HG03039 (cell line): ENCODE results near the gene CORO1A.
"Not testable (repeated sequence)": the region's sequence is repeated elsewhere in the genome, so short reads cannot be mapped to it uniquely, and the experiment has no call there.

ENCODE experiments used
- ATAC-seq: cut with Tn5 transposase; IDR thresholded peaks from one replicate; pipeline ENCODE4 v1.9.1; 2021; ENCODE audit warnings: mild to moderate bottlenecking, moderate library complexity; ENCODE audit not compliant: unreplicated experiment

CORO1A gene

DNA sequence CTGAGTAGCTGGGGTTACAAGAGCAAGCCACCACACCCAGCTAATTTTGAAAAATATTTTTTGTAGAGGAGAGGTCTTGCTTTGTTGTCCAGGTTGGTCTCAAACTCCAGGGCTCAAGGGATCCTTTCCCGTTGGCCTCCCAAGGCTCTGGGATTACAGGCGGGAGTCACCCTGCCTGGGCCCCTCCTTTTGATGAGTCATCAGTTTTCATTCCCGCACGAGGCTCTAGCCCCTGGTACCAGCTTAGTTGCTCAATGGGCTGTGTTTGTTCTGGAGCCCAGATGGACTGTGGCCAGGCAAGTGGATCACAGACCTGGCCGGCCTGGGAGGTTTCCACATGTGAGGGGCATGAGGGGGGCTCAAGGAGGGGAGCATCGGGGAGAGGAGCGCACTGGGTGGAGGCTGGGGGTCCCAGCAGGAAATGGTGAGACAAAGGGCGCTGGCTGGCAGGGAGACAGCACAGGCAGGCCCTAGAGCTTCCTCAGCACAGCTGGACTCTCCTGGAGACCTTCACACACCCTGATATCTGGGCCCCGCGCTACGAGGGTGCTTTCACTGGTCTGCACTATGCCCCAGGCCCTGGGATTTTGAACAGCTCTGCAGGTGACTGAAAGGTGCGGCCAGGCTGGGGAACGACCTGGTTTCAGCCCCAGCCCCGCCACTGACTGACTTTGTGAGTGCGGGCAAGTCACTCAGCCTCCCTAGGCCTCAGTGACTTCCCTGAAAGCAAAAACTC lies 16.4 kb downstream of the CORO1A start:
- not testable (repeated sequence) for ATAC-seq

DNA sequence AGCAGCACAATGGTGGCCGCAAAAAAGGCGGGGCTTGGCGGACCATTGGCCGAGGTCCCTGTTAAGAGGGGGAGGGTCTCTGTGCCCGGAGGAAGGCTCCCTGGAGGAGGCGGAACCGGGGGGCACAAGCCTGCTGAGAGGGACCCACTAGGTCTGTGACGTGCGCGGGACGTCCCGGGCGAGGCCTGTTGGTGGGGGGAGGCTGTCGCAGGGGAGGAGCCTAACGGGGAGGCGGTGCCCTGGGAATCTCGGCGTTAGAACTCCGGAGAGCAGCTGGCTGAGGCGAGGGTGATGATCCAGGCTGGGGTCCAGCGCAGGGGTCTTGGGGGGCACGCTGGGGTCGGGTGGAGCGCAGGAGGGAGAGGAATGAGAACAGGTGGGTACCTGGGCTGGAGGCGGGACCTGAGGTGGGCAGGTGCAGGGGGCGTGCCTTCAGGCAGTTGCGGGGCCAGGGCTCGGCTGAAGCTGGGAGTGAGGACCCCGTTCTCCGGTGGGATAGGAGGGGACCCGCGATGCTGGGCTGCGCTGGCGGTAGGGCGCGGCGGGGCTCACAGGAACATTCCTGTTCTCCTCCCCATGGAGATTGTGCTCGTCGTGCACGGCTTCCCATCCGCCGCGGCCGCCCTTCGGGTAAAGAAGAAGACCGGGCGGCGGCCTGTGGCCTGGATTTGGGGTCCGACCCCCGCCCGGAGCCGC lies 22.3 kb downstream of the CORO1A start:
- ATAC-seq = not testable (repeated sequence)

DNA sequence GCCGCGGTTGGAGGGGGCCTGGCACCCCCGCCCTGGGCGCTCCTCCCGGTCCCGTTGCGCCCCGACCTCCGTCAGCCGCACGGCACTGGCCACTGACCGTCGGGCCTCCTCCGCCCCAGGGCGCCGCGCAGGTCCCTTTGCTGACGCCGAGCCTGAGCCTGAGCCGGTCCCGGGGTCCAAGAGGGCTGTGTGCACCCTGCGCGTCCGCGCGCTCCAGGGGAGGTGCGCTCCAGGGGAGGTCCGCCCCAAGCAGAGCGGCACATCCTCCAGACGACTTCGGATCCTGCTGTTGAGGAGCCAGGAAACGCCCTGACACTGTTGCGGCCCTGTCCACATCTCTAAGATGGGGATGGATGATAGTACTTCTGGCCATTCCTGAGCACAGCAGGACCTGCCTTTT lies 22.9 kb downstream of the CORO1A start:
- not testable (repeated sequence) for ATAC-seq

DNA sequence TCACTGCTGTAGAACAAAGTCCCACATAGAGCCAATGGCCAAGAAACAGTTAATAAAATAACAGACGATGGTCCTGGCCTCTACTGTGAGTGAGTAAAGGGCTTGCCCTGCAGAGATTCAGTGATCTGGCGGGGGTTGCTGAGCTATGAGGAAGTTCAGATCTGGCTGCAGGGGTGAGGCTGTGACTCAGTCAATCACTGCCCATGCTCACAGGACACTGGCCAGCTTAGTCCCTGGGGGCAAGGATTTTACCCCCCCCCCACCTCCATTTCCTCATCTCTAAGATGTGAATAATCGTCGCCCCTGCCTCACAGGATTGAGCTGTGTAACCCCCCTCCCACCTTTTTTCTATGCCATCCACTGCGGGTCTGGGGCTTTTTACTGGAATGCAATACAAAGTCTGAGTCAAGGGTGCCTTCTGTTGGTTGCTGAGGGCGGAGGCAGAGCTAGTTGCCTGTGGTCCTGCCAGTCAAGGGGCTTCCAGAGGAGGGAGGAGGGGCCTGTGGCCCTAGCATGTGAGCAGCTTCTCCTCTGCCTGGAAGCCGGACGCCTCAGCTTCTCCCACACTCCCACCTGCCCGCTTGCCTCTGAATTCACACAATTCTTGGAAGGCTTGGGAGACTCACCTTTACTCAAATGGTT lies 23.8 kb downstream of the CORO1A start:
- ATAC-seq = not testable (repeated sequence)

DNA sequence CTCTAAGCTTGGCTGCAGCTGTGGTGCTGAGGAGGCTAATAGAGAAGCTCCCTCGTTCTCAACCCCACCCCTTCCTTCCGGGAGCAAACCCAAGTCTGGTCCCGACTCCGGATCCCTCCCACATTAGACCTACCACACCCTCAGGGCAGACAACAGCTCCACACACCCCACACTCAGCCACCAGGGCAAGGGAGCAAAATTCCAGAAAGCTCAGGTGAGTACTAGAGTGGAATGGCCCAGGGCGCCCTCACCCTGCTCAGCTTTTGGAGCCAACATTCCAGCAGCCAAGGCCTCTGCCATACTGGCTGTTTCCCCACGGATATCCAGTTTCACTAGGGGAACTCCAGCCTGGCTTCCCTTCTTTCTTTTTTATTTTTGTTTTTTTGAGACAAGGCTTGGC lies 25.6 kb downstream of the CORO1A start:
- ATAC-seq = not testable (repeated sequence)

DNA sequence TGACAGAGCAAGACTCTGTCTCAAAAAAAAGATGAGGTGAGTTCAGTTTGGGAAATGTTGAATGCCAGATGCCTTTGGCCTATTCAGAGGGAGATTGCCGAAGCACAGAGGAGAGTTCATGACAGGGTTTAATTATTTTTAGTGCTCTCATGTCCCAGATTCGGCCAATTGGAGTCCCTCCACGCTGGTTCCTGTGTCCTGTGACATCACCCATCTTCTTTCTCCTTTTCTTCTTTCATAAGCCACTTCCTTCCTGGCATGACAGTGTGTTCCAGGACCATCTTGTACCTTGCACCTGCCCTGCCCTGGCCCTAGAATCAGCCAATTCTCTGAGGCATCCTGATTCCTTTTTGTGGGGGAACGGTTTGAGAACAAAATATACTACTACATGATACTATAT lies 28.0 kb downstream of the CORO1A start:
- ATAC-seq = not testable (repeated sequence)

DNA sequence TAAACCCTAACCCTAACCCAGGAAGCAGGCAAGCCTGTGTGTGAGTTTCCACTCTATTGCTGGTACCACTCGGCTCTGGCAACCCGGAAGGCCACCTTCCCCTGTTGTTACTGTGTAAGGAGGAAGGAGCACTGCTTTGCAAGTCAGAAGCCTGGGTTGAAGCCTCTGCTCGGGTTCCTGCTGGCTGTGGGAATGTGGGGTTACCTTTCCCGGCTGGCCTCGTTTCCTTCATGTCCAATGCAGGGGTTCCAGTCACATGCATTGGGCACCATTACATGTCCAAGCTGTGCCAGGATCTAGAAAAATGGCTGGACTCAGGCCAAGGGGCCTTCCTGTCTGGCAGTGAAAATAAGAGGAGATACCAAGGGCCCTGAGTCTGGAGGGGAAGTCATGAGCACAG lies 33.7 kb downstream of the CORO1A start:
- not testable (repeated sequence) for ATAC-seq
